GM12864 (cell line): ENCODE results near the gene JAML.

ENCODE experiments used
- DNase-seq: peaks from one replicate; pipeline ENCODE4 v3.0.0-alpha.2; 2011; ENCODE audit warnings: low read depth
- H3K4me3 ChIP-seq: 2 replicates; pipeline ENCODE4 v1.5.1; 2011; ENCODE audit warnings: mild to moderate bottlenecking, low read depth, low read length, control low read depth
- TF ChIP-seq, protein P1 (sequence below): IDR thresholded peaks from 2 replicates; pipeline ENCODE4 v1.5.1; 2011; ENCODE audit warnings: low read depth, mild to moderate bottlenecking, moderate library complexity, low read length, control low read depth, inconsistent platforms; ENCODE audit errors: missing control alignments

JAML gene

GRCh38 chr11:118240999-118241763 lies 16.4 kb upstream of the JAML start:
- DNase-seq = peak; percentile 57
- H3K4me3 ChIP-seq = no peak overlapping the region
- TF ChIP-seq, protein P1, sequence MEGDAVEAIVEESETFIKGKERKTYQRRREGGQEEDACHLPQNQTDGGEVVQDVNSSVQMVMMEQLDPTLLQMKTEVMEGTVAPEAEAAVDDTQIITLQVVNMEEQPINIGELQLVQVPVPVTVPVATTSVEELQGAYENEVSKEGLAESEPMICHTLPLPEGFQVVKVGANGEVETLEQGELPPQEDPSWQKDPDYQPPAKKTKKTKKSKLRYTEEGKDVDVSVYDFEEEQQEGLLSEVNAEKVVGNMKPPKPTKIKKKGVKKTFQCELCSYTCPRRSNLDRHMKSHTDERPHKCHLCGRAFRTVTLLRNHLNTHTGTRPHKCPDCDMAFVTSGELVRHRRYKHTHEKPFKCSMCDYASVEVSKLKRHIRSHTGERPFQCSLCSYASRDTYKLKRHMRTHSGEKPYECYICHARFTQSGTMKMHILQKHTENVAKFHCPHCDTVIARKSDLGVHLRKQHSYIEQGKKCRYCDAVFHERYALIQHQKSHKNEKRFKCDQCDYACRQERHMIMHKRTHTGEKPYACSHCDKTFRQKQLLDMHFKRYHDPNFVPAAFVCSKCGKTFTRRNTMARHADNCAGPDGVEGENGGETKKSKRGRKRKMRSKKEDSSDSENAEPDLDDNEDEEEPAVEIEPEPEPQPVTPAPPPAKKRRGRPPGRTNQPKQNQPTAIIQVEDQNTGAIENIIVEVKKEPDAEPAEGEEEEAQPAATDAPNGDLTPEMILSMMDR = no peak

DNA sequence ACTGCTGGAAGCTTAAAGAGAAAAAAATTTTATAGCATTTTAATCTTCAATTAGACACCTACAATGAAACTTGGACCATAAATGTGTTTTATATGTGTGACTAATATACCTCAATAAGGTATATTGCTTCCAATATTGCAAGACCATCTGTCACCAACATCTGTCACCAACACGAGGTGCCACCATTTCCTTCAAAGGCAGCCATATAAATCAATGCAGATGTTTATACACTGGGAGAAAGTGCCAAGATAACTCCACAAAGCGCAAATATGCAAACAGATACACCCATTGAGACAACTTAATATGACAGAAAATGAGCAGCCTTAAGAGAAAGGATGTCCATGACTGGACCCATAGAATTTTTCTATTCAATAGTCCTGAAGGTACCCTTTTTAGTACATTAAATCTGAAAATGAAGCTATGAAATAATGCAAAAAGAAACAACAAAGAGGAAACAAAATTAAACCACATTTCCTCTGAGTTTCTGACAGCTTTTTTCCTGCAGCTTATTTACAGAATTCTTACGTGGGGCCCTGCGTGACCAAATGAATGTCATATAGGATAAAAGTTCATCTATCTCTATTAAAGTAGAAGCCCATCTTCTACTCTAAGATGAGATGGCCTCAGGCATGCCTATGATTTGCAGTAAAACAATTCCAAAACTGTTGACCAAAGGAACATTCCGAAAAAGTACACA lies 14.8 kb upstream of the JAML start:
- TF ChIP-seq, protein P1 = no peak
- DNase-seq = no peak
- no peak overlapping the region for H3K4me3 ChIP-seq

DNA sequence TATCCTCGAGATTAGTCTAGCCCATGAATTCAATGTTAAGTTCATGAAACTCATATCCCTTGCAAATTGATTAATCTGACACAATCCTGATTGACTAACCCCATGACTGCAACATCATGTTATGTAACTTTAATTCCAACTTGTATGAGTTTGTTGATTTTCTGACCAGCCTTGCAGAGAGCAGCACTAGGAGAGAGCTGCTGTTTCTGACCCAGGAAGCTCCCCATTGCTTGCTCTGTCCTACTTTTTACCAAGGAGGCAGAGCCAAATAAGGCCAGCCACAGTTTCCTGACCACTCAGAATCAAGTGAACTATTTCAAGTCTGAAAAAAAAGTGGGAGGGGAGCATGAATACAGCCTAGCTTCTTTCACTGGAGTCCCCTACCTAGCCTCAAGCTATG lies 14.1 kb upstream of the JAML start:
- no peak for DNase-seq
- no peak overlapping the region for H3K4me3 ChIP-seq
- TF ChIP-seq, protein P1 = no peak

DNA sequence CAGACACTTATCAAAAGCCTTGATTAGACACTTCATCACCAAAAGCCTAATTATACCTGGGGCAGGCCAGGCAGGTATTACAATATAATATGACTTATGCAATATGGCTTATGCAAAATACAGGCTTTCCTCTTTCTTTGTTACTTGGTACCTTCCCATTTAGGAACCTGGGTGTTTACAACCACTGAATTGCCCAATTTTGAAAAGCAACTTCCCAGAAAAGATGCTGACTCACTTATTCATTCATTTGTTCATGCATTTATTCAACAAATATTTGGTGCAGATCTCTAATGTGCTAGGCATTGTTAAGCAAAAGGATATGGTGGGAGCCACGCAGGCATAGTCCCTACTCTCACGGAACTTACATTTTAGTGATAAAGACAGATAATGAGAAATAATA lies 13.6 kb upstream of the JAML start:
- no peak overlapping the region for H3K4me3 ChIP-seq
- TF ChIP-seq, protein P1 = no peak
- DNase-seq = no peak

DNA sequence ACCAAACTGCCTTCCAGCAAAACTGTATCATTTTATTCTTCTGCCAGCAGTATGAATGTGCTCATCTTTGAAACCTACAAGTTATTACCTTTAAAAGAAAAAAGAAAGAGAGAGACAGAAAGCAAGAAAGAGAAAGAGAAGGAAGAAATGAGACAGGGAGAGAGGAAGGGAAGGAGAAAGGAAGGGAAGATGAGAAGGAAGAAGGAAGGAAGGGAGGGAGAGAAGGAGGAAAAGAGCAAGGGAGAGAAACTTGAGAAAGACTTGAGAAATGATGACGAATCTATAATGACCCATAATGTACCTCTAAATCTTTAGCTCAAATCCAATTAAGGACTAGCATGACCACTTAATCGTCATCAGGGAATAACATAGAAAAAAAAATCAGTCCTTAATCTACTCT lies 11.4 kb upstream of the JAML start:
- DNase-seq = no peak
- no peak overlapping the region for H3K4me3 ChIP-seq
- TF ChIP-seq, protein P1 = no peak

GRCh38 chr11:118234833-118235232 lies 10.0 kb upstream of the JAML start:
- DNase-seq = no peak
- H3K4me3 ChIP-seq = no peak overlapping the region
- TF ChIP-seq, protein P1 = no peak
